Erythroblast (primary cell): ENCODE measurements around the gene GPC6.

Experiments
- GATA1 ChIP-seq: IDR thresholded peaks from 2 replicates; pipeline ENCODE4 v1.6.1; 2011; ENCODE audit warnings: low read depth, mild to moderate bottlenecking, control low read depth, low read length, moderate library complexity
- POLR2A ChIP-seq: IDR thresholded peaks from 2 replicates; pipeline ENCODE4 v1.6.1; 2011; ENCODE audit warnings: mild to moderate bottlenecking, low read length

DNA sequence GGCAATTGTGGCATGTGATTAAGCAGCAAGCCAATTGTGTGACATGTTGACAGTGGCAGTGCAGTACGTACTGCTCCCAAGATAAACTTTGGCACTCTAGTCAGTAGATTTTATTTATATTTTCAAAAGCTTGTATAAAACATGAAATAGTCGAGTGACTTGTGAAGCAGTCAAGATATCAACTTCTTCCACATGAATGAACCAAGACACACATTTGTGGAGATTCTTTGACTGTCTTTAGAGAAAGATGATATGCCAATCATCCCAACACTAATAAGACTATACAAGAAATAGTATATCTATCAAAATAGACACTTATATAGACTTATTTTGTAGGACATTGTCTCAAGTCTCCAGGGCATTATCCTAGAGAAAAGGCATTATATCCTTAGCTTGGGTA is 714.8 kb downstream of the GPC6 start:
- TF ChIP-seq POLR2A (no peak), GATA1 (no peak)
